ENCODE results near the gene WDR49. TPM values are rescaled to one million over a fixed set of nuclear protein-coding genes. Genes with fewer than 3 reads are reported as not detected.

WDR49 gene
- total and polyA plus RNA-seq, 2 donors (not counting 1 experiment from before 2014, with no cell fraction given) = 0.88 to 1.4 TPM

GRCh38 chr3:167657684-167658225 is 4.0 kb upstream of the WDR49 start:
- no peaks in the 10 kb centered on the region for H3K9me3 Mint-ChIP-seq (ENCODE audit: insufficient read depth)
- no peaks in the 10 kb centered on the region for H3K79me2 ChIP-seq (ENCODE audit: control insufficient read depth, insufficient read depth, low read length)
- CTCF ChIA-PET = no interaction called here
- no peak overlapping the region for H3K4me2 ChIP-seq (replicated peaks; ENCODE audit: low read depth, low read length, poor library complexity, severe bottlenecking)
- peaks cover 0 to 4% (median 0%) of the 10 kb centered on the region in 3 donors for H3K9me3 ChIP-seq (ENCODE audit: control extremely low read depth in 1 of 3, control insufficient read depth in 2 of 3, insufficient read depth in 1 of 3, low read length in 2 of 3)
- no peak overlapping the region for H2AFZ ChIP-seq (ENCODE audit: insufficient read depth, low read depth, low read length, poor library complexity, severe bottlenecking)
- H3K27me3 ChIP-seq (replicated peaks in 1 of 4; ENCODE audit: control extremely low read depth in 1 of 4, control insufficient read depth in 3 of 4, insufficient read depth in 4 of 4, low read length in 3 of 4) = no peaks in the 10 kb centered on the region
- no peak for ATAC-seq (ENCODE audit: low read depth)
- POLR2A ChIA-PET = no interaction called here
- no peak overlapping the region for H3K4me3 ChIP-seq (ENCODE audit: control extremely low read depth in 1 of 5, extremely low read depth in 1 of 5, insufficient read depth in 1 of 5, low read depth in 2 of 5, low read length in 4 of 5)
- no peak overlapping the region for H3K9ac ChIP-seq (ENCODE audit: low read length)
- no peak overlapping the region for H3K27ac ChIP-seq (ENCODE audit: low read length in 2 of 2)
- peaks cover 8% of the 10 kb centered on the region for H3K27me3 Mint-ChIP-seq
- WGBS (ENCODE audit: insufficient coverage) = 100% methylated on average over 2 of the region's 3 CpGs
- H3K4me1 Mint-ChIP-seq = peaks cover 11% of the 10 kb centered on the region
- no peak overlapping the region for H3K4me3 Mint-ChIP-seq
- no peak for TF ChIP-seq CTCF (IDR thresholded peaks at IDR 0.05)
- TF ChIP-seq EZH2 (IDR thresholded peaks at IDR 0.05; ENCODE audit: borderline replicate concordance, insufficient read depth, low read depth, low read length, poor library complexity, severe bottlenecking) = no peak
- H3K4me1 ChIP-seq (ENCODE audit: control insufficient read depth in 2 of 2, insufficient read depth in 2 of 2, low read length in 2 of 2) = peaks cover 0 to 9% of the 10 kb centered on the region in 2 donors
- no peaks in the 10 kb centered on the region for H4K20me1 ChIP-seq (ENCODE audit: control insufficient read depth, insufficient read depth, low read length, poor library complexity, severe bottlenecking)
- no peak overlapping the region for H3K27ac Mint-ChIP-seq
- intact Hi-C loops (cut with micrococcal nuclease) = no loop called here
- H3K36me3 ChIP-seq (replicated peaks in 1 of 2; ENCODE audit: control extremely low read depth in 1 of 2, control insufficient read depth in 1 of 2, extremely low read depth in 1 of 2, insufficient read depth in 2 of 2, low read length in 1 of 2) = no peaks in the 10 kb centered on the region
- no peak for DNase-seq

DNA sequence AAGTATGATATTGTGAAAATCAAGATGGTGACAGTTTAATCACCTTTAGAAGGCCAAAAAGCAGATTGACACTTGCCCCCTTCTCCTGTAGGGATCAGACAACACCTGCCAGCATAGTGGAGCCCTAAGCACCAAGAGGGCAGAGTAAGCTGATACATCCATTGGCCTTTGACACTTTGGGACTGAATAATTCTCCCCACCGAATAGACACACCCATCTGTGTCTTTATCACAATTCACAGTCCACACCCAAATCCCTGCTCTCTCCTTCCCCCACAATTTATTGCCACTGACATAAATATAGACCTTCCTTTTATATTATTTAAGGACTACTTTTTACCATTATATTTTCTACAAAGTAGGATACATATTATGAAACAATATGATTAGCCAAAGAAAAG is 3.1 kb upstream of the WDR49 start:
- Mint-ChIP-seq H3K27ac (no peak overlapping the region), H3K4me3 (no peak overlapping the region), H3K9me3 (ENCODE audit: insufficient read depth) (no peaks in the 10 kb centered on the region), H3K4me1 (peaks cover 12% of the 10 kb centered on the region), H3K27me3 (peaks cover 8% of the 10 kb centered on the region)
- no peaks in the 10 kb centered on the region for H3K36me3 ChIP-seq (replicated peaks in 1 of 2; ENCODE audit: control extremely low read depth in 1 of 2, control insufficient read depth in 1 of 2, extremely low read depth in 1 of 2, insufficient read depth in 2 of 2, low read length in 1 of 2)
- H3K27me3 ChIP-seq (replicated peaks in 1 of 4; ENCODE audit: control extremely low read depth in 1 of 4, control insufficient read depth in 3 of 4, insufficient read depth in 4 of 4, low read length in 3 of 4) = no peaks in the 10 kb centered on the region
- TF ChIP-seq EZH2 (IDR thresholded peaks at IDR 0.05; ENCODE audit: borderline replicate concordance, insufficient read depth, low read depth, low read length, poor library complexity, severe bottlenecking) = no peak
- H2AFZ ChIP-seq (ENCODE audit: insufficient read depth, low read depth, low read length, poor library complexity, severe bottlenecking) = no peak overlapping the region
- no peak overlapping the region for H3K4me3 ChIP-seq (ENCODE audit: control extremely low read depth in 1 of 5, extremely low read depth in 1 of 5, insufficient read depth in 1 of 5, low read depth in 2 of 5, low read length in 4 of 5)
- no peaks in the 10 kb centered on the region for H3K79me2 ChIP-seq (ENCODE audit: control insufficient read depth, insufficient read depth, low read length)
- ChIA-PET CTCF (no interaction called here), POLR2A (no interaction called here)
- peaks cover 0 to 9% of the 10 kb centered on the region in 2 donors for H3K4me1 ChIP-seq (ENCODE audit: control insufficient read depth in 2 of 2, insufficient read depth in 2 of 2, low read length in 2 of 2)
- ATAC-seq (ENCODE audit: low read depth) (no peak), DNase-seq (no peak)
- no peak overlapping the region for H3K9ac ChIP-seq (ENCODE audit: low read length)
- WGBS (ENCODE audit: insufficient coverage) = 100% methylated on average over 1 of the region's 1 CpG
- intact Hi-C loops (cut with micrococcal nuclease) = no loop called here
- H3K4me2 ChIP-seq (replicated peaks; ENCODE audit: low read depth, low read length, poor library complexity, severe bottlenecking) = no peak overlapping the region
- no peak overlapping the region for H3K27ac ChIP-seq (ENCODE audit: low read length in 2 of 2)
- H3K9me3 ChIP-seq (ENCODE audit: control extremely low read depth in 1 of 3, control insufficient read depth in 2 of 3, insufficient read depth in 1 of 3, low read length in 2 of 3) = peaks cover 0 to 4% (median 0%) of the 10 kb centered on the region in 3 donors
- no peaks in the 10 kb centered on the region for H4K20me1 ChIP-seq (ENCODE audit: control insufficient read depth, insufficient read depth, low read length, poor library complexity, severe bottlenecking)

Measured in B cell (primary cell).